HepG2 (cell line): ENCODE results near the gene FANCM. TPM values are rescaled to one million over a fixed set of nuclear protein-coding genes. Genes with fewer than 3 reads are reported as not detected.

Experiments used
- ATAC-seq: fragments of 200-7000 bp; cut with Tn5 transposase; 3 replicates; pipeline ENCODE4 v1.9.1; 2020; ENCODE audit warnings: mild to moderate bottlenecking, moderate library complexity
- BruUV-seq: library from RNA; stranded (reverse); fragments of 400-500 nt; replicated peaks from 2 replicates; lab custom pipeline; 2021; lab: Mats Ljungman, UMichigan
- CTCF ChIA-PET: fragments of 300-600 bp; formaldehyde crosslinking; extraction: SDS; loops from one replicate; lab custom pipeline; 2021; ENCODE audit warnings: low total read pairs, inconsistent platforms, low intra/inter-chr PET ratio; lab: Yijun Ruan, JAX
- POLR2A ChIA-PET: fragments of 350-600 bp; sonication (Branson Sonifier 250); formaldehyde crosslinking; loops from one replicate; lab custom pipeline; 2020; ENCODE audit warnings: antibody characterized with exemption, inconsistent platforms; lab: Yijun Ruan, JAX
- DNase-seq: peaks from one replicate; pipeline ENCODE4 v3.0.0-alpha.2; 2015; ENCODE audit warnings: low spot score
- FAIRE-seq: peaks from 3 replicates; lab custom pipeline; 2011; peaks lifted over from hg19 to GRCh38; lab: Jason Lieb, UNC
- H2AFZ ChIP-seq: one replicate; pipeline ENCODE4 v1.6.1; 2011; ENCODE audit warnings: low read length, inconsistent platforms
- H3K27ac ChIP-seq: fragments of 300-600 bp; 3 replicates; pipeline ENCODE4 v1.8.0; 2011; ENCODE audit warnings: mixed run types, mild to moderate bottlenecking, mixed read lengths, low read length, inconsistent platforms; ENCODE audit not compliant: insufficient read depth; ENCODE audit errors: extremely low read length
- H3K27me3 ChIP-seq, 2 experiments: fragments of 200-600 bp in 1 of 2; 2 replicates in 1 of 2; 3 replicates in 1 of 2; pipeline versions ENCODE4 v1.6.0 to v1.8.0; 2011; ENCODE audit warnings: low read length in 2 of 2, mild to moderate bottlenecking in 2 of 2, moderate library complexity in 2 of 2, inconsistent platforms in 1 of 2; ENCODE audit not compliant: insufficient read depth in 2 of 2, control insufficient read depth in 1 of 2
- H3K36me3 ChIP-seq, 2 experiments: fragments of 200-600 bp in 1 of 2; replicated peaks in 1 of 2; 2 replicates in 1 of 2; 3 replicates in 1 of 2; pipeline versions ENCODE4 v1.5.1 to v1.8.0; 2011; ENCODE audit warnings: low read length in 2 of 2, inconsistent platforms in 1 of 2; ENCODE audit not compliant: insufficient read depth in 2 of 2, control insufficient read depth in 1 of 2
- H3K4me1 ChIP-seq: 2 replicates; pipeline ENCODE4 v1.5.1; 2012; ENCODE audit warnings: low read length, inconsistent platforms; ENCODE audit not compliant: insufficient read depth
- H3K4me2 ChIP-seq: 2 replicates; pipeline ENCODE4 v1.6.0; 2011; ENCODE audit warnings: low read depth, low read length, inconsistent platforms
- H3K4me3 ChIP-seq, 3 experiments: fragments of 200-600 bp in 1 of 3; sonication (generic), shearing (Covaris generic) in 1 of 3; replicated peaks in 1 of 3; 2 replicates each; pipeline ENCODE4 v1.5.1; 2011 to 2016; ENCODE audit warnings: low read length in 3 of 3, inconsistent platforms in 2 of 3, low read depth in 2 of 3, mild to moderate bottlenecking in 2 of 3, control low read depth in 1 of 3, mixed read lengths in 1 of 3; ENCODE audit not compliant: insufficient read depth in 1 of 3
- H3K79me2 ChIP-seq: one replicate; pipeline ENCODE4 v1.6.1; 2011; ENCODE audit warnings: low read length, inconsistent platforms; ENCODE audit not compliant: insufficient read depth
- H3K9ac ChIP-seq: 2 replicates; pipeline ENCODE4 v1.6.0; 2011; ENCODE audit warnings: mild to moderate bottlenecking, low read depth, low read length, inconsistent platforms; ENCODE audit not compliant: insufficient read depth
- H3K9me3 ChIP-seq: 2 replicates; pipeline ENCODE4 v1.5.1; 2012; ENCODE audit warnings: mild to moderate bottlenecking, low read length
- H4K20me1 ChIP-seq: 2 replicates; pipeline ENCODE4 v1.6.0; 2011; ENCODE audit warnings: inconsistent platforms, mild to moderate bottlenecking, low read length, moderate library complexity; ENCODE audit not compliant: insufficient read depth
- CBFB ChIP-seq: sonication (generic); formaldehyde crosslinking; IDR thresholded peaks from 2 replicates; pipeline ENCODE4 v1.4.0; 2020; ENCODE audit warnings: missing genetic modification reagents
- ESRRA ChIP-seq: sonication (generic); formaldehyde crosslinking; IDR thresholded peaks from 2 replicates; pipeline ENCODE4 v1.5.1; 2020; ENCODE audit warnings: mild to moderate bottlenecking, low read depth, missing genetic modification reagents
- GTF2F1 ChIP-seq: fragments of 150-350 bp; IDR thresholded peaks from 2 replicates; pipeline ENCODE4 v1.6.1; 2014; ENCODE audit warnings: low read length
- HIVEP1 ChIP-seq: sonication (generic); formaldehyde crosslinking; IDR thresholded peaks from 2 replicates; pipeline ENCODE4 v1.4.0; 2020; ENCODE audit warnings: mild to moderate bottlenecking, missing genetic modification reagents
- HOMEZ ChIP-seq: IDR thresholded peaks from 2 replicates; pipeline ENCODE4 v1.6.1; 2016; ENCODE audit warnings: low read depth
- KDM4B ChIP-seq: sonication (generic); formaldehyde crosslinking; IDR thresholded peaks from 2 replicates; pipeline ENCODE4 v1.4.0; 2020; ENCODE audit warnings: missing genetic modification reagents
- SNAPC5 ChIP-seq: sonication (generic); formaldehyde crosslinking; IDR thresholded peaks from 2 replicates; pipeline ENCODE4 v1.8.1; 2023; ENCODE audit warnings: mild to moderate bottlenecking, missing genetic modification reagents, borderline replicate concordance
- TOE1 ChIP-seq: sonication (generic); formaldehyde crosslinking; IDR thresholded peaks from 2 replicates; pipeline ENCODE4 v1.4.0; 2020; ENCODE audit warnings: mild to moderate bottlenecking, missing genetic modification reagents
- ZEB1 ChIP-seq: IDR thresholded peaks from 2 replicates; pipeline ENCODE4 v1.6.1; 2012; ENCODE audit warnings: mild to moderate bottlenecking, low read depth, inconsistent platforms; ENCODE audit not compliant: insufficient replicate concordance
- ZNF30 ChIP-seq: sonication (generic); formaldehyde crosslinking; IDR thresholded peaks from 2 replicates; pipeline ENCODE4 v1.5.0; 2020; ENCODE audit warnings: mild to moderate bottlenecking, missing genetic modification reagents
- ZNF329 ChIP-seq: sonication (generic); formaldehyde crosslinking; IDR thresholded peaks from 2 replicates; pipeline ENCODE4 v1.9.0; 2021; ENCODE audit warnings: low read depth, mild to moderate bottlenecking, missing genetic modification reagents
- ZNF564 ChIP-seq: sonication (generic); formaldehyde crosslinking; IDR thresholded peaks from 2 replicates; pipeline ENCODE4 v1.8.1; 2023; ENCODE audit warnings: mild to moderate bottlenecking, missing genetic modification reagents
- ZNF615 ChIP-seq: sonication (generic); formaldehyde crosslinking; IDR thresholded peaks from 2 replicates; pipeline ENCODE4 v1.5.0; 2020; ENCODE audit warnings: mild to moderate bottlenecking, missing genetic modification reagents, borderline replicate concordance
- WGBS: methylation state at CpG from one replicate; pipeline ENCODE4 v1.1.6; 2017; ENCODE audit warnings: low lambda C conversion rate; 5-methylcytosine and 5-hydroxymethylcytosine counted together
- in situ Hi-C: cut with HindIII; loops from 2 replicates; pipeline ENCODE4 v1.10.0; 2017; ENCODE audit warnings: low pct_unique_long_range_greater_than_20kb; ENCODE audit not compliant: extremely low pct_ligation_motif_present
- intact Hi-C: fragments of 100-400 bp; cut with micrococcal nuclease; formaldehyde crosslinking; loops from one replicate; pipeline ENCODE4 v1.10.0; 2022; ENCODE audit not compliant: unreplicated experiment
- polyA plus RNA-seq, 8 experiments: library from polyadenylated mRNA; depleted of rRNA in 3 of 8; stranded (reverse) in 7 of 8; unstranded in 1 of 8; fragments of >200 nt; fragmentation: Illumina TruSeq in 4 of 8; extraction: Trizol in 4 of 8; gene quantifications; 2 replicates each; pipeline versions ENCODE4 v1.2.1 to v1.2.3, GENCODE V29; 2011 to 2016; ENCODE audit warnings: low read depth in 4 of 8, missing spikeins in 1 of 8, mixed read lengths in 1 of 8; ENCODE audit not compliant: insufficient read depth in 1 of 8
- total RNA-seq, 5 experiments: library from RNA; depleted of rRNA; stranded (reverse); fragments of >200 nt; fragmentation: Illumina TruSeq; extraction: Trizol; gene quantifications; 2 replicates each; pipeline ENCODE4 v1.2.3, GENCODE V29; 2016; ENCODE audit warnings: low read depth in 1 of 5

The FANCM gene
- total and polyA plus RNA-seq, 2 of the 13 experiments (the other 11 are each of a cell fraction or from before 2014, with no cell fraction given) = 2.6 to 10.4 TPM

- Histone ChIP-seq H3K4me1 (no peaks in the 10 kb centered on the region), H3K9ac (no peak overlapping the region), H2AFZ (no peak overlapping the region), H3K4me3 (no peak overlapping the region), H3K79me2 (peaks cover 2% of the 10 kb centered on the region), H3K9me3 (no peaks in the 10 kb centered on the region), H3K36me3 (peaks cover 1 to 4% of the 10 kb centered on the region in 2 experiments; a peak in 3 of 5 replicates), H3K27me3 (no peaks in the 10 kb centered on the region)
- POLR2A ChIA-PET = no interaction called here
- DNase-seq (no peak), FAIRE-seq (no peak)
- CTCF ChIA-PET = no interaction called here
- intact Hi-C loops (no loop called here), in situ Hi-C loops (no loop called here)
- TF ChIP-seq ZEB1 (no peak), HOMEZ (CRISPR knock-in tag) (no peak), ESRRA (CRISPR knock-in tag) (no peak), ZNF615 (CRISPR knock-in tag) (no peak), CBFB (CRISPR knock-in tag) (no peak), GTF2F1 (no peak), ZNF564 (no peak), SNAPC5 (CRISPR knock-in tag) (no peak), HIVEP1 (no peak), ZNF30 (CRISPR knock-in tag) (no peak), ZNF329 (CRISPR knock-in tag) (no peak), KDM4B (CRISPR knock-in tag) (no peak), TOE1 (CRISPR knock-in tag) (no peak)
- TF ChIP-seq, all 625 proteins: peak for 0
- BruUV-seq = no TSS peak
- WGBS = 87% methylated on average over 3 of the region's 3 CpGs
- Histone ChIP-seq H3K4me2 (no peak overlapping the region), H3K27ac (no peak overlapping the region), H4K20me1 (no peaks in the 10 kb centered on the region)
- ATAC-seq = no peak
Observed at GRCh38 chr14:45145214-45145613, 9.5 kb downstream of the FANCM start.
